Measurements from ENCODE around the gene CCDC88C. TPM values are rescaled to one million over a fixed set of nuclear protein-coding genes. Genes with fewer than 3 reads are reported as not detected.

CCDC88C gene
- polyA plus RNA-seq, 2 of the 4 experiments (the other 2 are of a cell fraction) = 2.9 to 3.7 TPM

GRCh38 chr14:91454155-91454554, 36.5 kb upstream of the CCDC88C start:
- no peak for ATAC-seq

GRCh38 chr14:91453744-91454143, 36.1 kb upstream of the CCDC88C start:
- CTCF ChIA-PET = interaction anchor here (0.5 to 1.3 kb wide), 4 partner anchors 8 to 131 kb away, joined by 3 to 5 read pairs (median 4); no protein-coding TSS in a partner anchor
- Histone ChIP-seq H3K4me2 (no peak overlapping the region), H3K9me3 (no peaks in the 10 kb centered on the region), H3K4me1 (no peaks in the 10 kb centered on the region), H3K4me3 (no peak overlapping the region), H3K27ac (no peak overlapping the region)
- POLR2A ChIA-PET = no interaction called here
- FAIRE-seq (no peak), ATAC-seq (peak; percentile 10 to 14; a peak in 2 of 6 replicates), DNase-seq (ENCODE audit: low read depth in 1 of 2, low spot score in 1 of 2) (no peak)
- WGBS (ENCODE audit: missing lambda C conversion rate) = 65% methylated on average over 5 of the region's 5 CpGs
- TF ChIP-seq MYC (IDR thresholded peaks at IDR 0.05; ENCODE audit: borderline replicate concordance, low read length) (no peak), MAX (IDR thresholded peaks at IDR 0.05) (no peak), NFE2L2 (conservative IDR thresholded peaks at IDR 0.05; ENCODE audit: low read length) (no peak), EHMT2 (IDR thresholded peaks at IDR 0.05; ENCODE audit: low read depth) (no peak), CBX8 (IDR thresholded peaks at IDR 0.05) (no peak), HDAC2 (IDR thresholded peaks at IDR 0.05) (no peak), TP53 (CRISPR knock-in tag; IDR thresholded peaks at IDR 0.05) (no peak), MAFK (IDR thresholded peaks at IDR 0.05; ENCODE audit: partially characterized antibody) (no peak), ZSCAN20 (CRISPR knock-in tag; IDR thresholded peaks at IDR 0.05) (no peak), BCL3 (IDR thresholded peaks at IDR 0.05) (no peak), SMC3 (IDR thresholded peaks at IDR 0.05) (no peak), ESRRA (IDR thresholded peaks at IDR 0.05; ENCODE audit: borderline replicate concordance, low read length) (no peak), POLR2AphosphoS2 (conservative IDR thresholded peaks at IDR 0.05; ENCODE audit: low read length) (no peak), FOXS1 (CRISPR knock-in tag; IDR thresholded peaks at IDR 0.05) (no peak), RAD21 (conservative IDR thresholded peaks at IDR 0.05 in 1 of 2, IDR thresholded peaks at IDR 0.05 in 1 of 2) (no peak), SREBF2 (IDR thresholded peaks at IDR 0.05) (no peak), HOXB13 (CRISPR knock-in tag; IDR thresholded peaks at IDR 0.05; ENCODE audit: low read depth) (no peak), NPAS2 (CRISPR knock-in tag; IDR thresholded peaks at IDR 0.05; ENCODE audit: borderline replicate concordance) (no peak)

More at GRCh38 chr14:91454155-91454554, 36.5 kb upstream of the CCDC88C start:
- TF ChIP-seq KDM5A (IDR thresholded peaks at IDR 0.05) (no peak), RARB (CRISPR knock-in tag; IDR thresholded peaks at IDR 0.05) (no peak), RFX5 (IDR thresholded peaks at IDR 0.05) (no peak), CEBPB (IDR thresholded peaks at IDR 0.05) (no peak), JUNB (IDR thresholded peaks at IDR 0.05) (no peak), CTCF (IDR thresholded peaks at IDR 0.05) (no peak), ZC3H11A (IDR thresholded peaks at IDR 0.05) (no peak), JUN (IDR thresholded peaks at IDR 0.05) (no peak), KDM1A (IDR thresholded peaks at IDR 0.05; ENCODE audit: low read depth) (no peak), REST (IDR thresholded peaks at IDR 0.05) (no peak), SREBF2 (IDR thresholded peaks at IDR 0.05) (no peak), EHMT2 (IDR thresholded peaks at IDR 0.05; ENCODE audit: low read depth) (no peak), EHF (CRISPR knock-in tag; IDR thresholded peaks at IDR 0.05) (no peak), NFE2L2 (conservative IDR thresholded peaks at IDR 0.05; ENCODE audit: low read length) (no peak), HES2 (IDR thresholded peaks at IDR 0.05) (no peak), EP300 (IDR thresholded peaks at IDR 0.05) (no peak)
- Histone ChIP-seq H3K4me2 (no peak overlapping the region), H3K4me1 (no peaks in the 10 kb centered on the region), H3K4me3 (no peak overlapping the region), H3K9me3 (no peaks in the 10 kb centered on the region), H3K27ac (no peak overlapping the region)
- FAIRE-seq (no peak), DNase-seq (ENCODE audit: low read depth in 1 of 2, low spot score in 1 of 2) (no peak)
- ChIA-PET POLR2A (no interaction called here), CTCF (interaction anchor here (0.9 to 1.3 kb wide), 3 partner anchors 9 to 131 kb away, joined by 3 to 4 read pairs (median 3); no protein-coding TSS in a partner anchor)

Data from A549 (cell line).